ENCODE data around the gene TULP4.

Gene TULP4

GRCh38 chr6:158374020-158374419 lies 61.8 kb downstream of the TULP4 start:
- no peak for DNase-seq (ENCODE audit: low read depth)
- TF ChIP-seq, protein P1, sequence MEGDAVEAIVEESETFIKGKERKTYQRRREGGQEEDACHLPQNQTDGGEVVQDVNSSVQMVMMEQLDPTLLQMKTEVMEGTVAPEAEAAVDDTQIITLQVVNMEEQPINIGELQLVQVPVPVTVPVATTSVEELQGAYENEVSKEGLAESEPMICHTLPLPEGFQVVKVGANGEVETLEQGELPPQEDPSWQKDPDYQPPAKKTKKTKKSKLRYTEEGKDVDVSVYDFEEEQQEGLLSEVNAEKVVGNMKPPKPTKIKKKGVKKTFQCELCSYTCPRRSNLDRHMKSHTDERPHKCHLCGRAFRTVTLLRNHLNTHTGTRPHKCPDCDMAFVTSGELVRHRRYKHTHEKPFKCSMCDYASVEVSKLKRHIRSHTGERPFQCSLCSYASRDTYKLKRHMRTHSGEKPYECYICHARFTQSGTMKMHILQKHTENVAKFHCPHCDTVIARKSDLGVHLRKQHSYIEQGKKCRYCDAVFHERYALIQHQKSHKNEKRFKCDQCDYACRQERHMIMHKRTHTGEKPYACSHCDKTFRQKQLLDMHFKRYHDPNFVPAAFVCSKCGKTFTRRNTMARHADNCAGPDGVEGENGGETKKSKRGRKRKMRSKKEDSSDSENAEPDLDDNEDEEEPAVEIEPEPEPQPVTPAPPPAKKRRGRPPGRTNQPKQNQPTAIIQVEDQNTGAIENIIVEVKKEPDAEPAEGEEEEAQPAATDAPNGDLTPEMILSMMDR (IDR thresholded peaks at IDR 0.05; ENCODE audit: insufficient read depth, low read depth, low read length, missing control alignments): no peak
- H3K4me3 ChIP-seq (ENCODE audit: low read length): no peak overlapping the region

GRCh38 chr6:158376631-158377081 lies 64.4 kb downstream of the TULP4 start:
- TF ChIP-seq, protein P1 (IDR thresholded peaks at IDR 0.05; ENCODE audit: insufficient read depth, low read depth, low read length, missing control alignments): no peak
- DNase-seq (ENCODE audit: low read depth): peak; percentile 66
- H3K4me3 ChIP-seq (ENCODE audit: low read length): no peak overlapping the region

DNA sequence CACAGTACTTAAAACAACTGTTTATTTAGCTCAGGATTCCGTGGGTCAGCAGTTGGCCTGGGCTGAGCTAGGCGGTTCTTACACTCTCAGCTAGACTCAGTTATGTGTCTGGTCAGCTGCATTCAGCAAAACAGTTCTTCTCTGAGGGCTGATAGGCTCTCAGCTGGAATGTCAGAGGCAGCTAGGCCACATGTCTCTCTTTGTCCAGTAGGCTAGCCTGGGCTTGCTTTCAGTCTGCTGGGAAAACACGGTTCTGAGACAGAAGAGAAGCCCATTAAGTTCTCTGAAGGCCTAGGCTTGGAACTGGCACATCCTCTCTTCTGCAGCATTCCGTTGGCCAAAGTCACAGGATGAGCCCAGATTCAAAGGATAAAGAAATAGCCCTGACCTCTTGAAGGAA lies 65.6 kb downstream of the TULP4 start:
- no peak overlapping the region for H3K4me3 ChIP-seq (ENCODE audit: low read length)
- DNase-seq (ENCODE audit: low read depth): peak; percentile 95
- TF ChIP-seq, protein P1 (IDR thresholded peaks at IDR 0.05; ENCODE audit: insufficient read depth, low read depth, low read length, missing control alignments): no peak

GRCh38 chr6:158379336-158379735 lies 67.1 kb downstream of the TULP4 start:
- DNase-seq (ENCODE audit: low read depth): peak; percentile 58
- TF ChIP-seq, protein P1 (IDR thresholded peaks at IDR 0.05; ENCODE audit: insufficient read depth, low read depth, low read length, missing control alignments): no peak
- no peak overlapping the region for H3K4me3 ChIP-seq (ENCODE audit: low read length)

DNA sequence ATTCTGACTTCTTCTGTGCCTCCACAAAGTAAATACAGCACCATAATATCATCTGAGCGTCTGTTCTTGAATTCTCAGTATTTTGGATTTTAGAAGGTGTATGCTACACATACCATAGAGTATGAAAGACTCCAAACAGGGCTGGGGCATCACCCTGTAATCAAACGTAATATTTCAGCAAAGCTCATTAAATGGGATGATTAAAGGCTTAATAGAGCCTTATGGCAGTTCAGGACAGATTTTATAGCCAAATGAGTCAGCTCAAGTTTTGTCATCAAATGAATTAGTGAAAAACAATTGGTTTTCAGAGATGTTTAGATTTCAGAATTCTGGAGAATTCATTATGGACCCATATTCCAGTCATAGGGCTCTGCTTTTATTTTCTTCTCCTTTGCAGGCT lies 68.9 kb downstream of the TULP4 start:
- TF ChIP-seq, protein P1 (IDR thresholded peaks at IDR 0.05; ENCODE audit: insufficient read depth, low read depth, low read length, missing control alignments): no peak
- no peak for DNase-seq (ENCODE audit: low read depth)
- H3K4me3 ChIP-seq (ENCODE audit: low read length): no peak overlapping the region

- TF ChIP-seq, protein P1 (IDR thresholded peaks at IDR 0.05; ENCODE audit: insufficient read depth, low read depth, low read length, missing control alignments): no peak
- peak; percentile 58 for DNase-seq (ENCODE audit: low read depth)
Measured at GRCh38 chr6:158382491-158382890, 70.2 kb downstream of the TULP4 start.

GRCh38 chr6:158383057-158383456 lies 70.8 kb downstream of the TULP4 start:
- TF ChIP-seq, protein P1 (IDR thresholded peaks at IDR 0.05; ENCODE audit: insufficient read depth, low read depth, low read length, missing control alignments): no peak
- H3K4me3 ChIP-seq (ENCODE audit: low read length): no peak overlapping the region
- DNase-seq (ENCODE audit: low read depth): peak; percentile 39

More at GRCh38 chr6:158382491-158382890, 70.2 kb downstream of the TULP4 start:
- H3K4me3 ChIP-seq (ENCODE audit: low read length): no peak overlapping the region

Measured in epithelial cell of esophagus (primary cell).